ENCODE data around the gene GNG7.

DNA sequence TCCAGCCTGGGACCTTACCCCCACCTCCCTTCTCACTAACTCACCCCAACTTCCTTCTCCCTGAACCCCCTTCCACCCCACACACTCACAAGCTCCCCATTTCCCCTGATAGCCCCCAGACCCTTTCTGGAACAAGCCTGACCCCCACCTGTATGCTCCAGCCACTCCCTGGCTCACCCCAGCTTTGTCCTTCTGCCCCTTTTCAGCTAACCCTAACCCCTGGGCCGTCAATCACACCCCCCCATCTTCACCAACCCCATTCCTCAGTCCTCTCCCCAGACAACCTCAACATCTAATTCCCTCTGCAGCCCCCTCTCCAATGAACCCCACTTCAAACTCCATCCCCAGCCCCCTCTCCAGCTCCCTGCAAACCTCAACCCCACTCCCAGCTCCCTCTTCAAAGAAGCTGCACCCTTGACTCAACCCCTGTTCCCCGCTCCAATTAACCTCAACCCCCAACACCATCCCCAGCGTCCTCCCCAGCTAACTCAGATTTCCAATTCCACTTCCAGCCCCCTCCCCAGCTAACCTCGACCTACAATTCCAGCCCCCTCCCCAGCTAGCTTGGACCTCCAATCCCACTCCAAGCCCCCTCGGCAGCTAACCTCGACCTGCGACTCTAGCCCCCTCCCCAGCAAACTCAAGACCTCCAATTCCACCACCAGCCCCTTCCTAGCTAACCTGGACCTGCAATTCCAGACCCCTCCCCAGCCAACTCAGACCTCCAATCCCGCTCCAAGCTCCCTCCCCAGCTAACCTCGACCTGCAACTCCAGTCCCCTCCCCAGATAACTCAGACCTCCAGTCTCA lies 929 bp downstream of the GNG7 start:
- TF ChIP-seq, protein P1, sequence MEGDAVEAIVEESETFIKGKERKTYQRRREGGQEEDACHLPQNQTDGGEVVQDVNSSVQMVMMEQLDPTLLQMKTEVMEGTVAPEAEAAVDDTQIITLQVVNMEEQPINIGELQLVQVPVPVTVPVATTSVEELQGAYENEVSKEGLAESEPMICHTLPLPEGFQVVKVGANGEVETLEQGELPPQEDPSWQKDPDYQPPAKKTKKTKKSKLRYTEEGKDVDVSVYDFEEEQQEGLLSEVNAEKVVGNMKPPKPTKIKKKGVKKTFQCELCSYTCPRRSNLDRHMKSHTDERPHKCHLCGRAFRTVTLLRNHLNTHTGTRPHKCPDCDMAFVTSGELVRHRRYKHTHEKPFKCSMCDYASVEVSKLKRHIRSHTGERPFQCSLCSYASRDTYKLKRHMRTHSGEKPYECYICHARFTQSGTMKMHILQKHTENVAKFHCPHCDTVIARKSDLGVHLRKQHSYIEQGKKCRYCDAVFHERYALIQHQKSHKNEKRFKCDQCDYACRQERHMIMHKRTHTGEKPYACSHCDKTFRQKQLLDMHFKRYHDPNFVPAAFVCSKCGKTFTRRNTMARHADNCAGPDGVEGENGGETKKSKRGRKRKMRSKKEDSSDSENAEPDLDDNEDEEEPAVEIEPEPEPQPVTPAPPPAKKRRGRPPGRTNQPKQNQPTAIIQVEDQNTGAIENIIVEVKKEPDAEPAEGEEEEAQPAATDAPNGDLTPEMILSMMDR (IDR thresholded peaks at IDR 0.05) = no peak
- no peak for TF ChIP-seq CBFB (CRISPR knock-in tag; IDR thresholded peaks at IDR 0.05; ENCODE audit: low read depth)
- TF ChIP-seq, protein P2, sequence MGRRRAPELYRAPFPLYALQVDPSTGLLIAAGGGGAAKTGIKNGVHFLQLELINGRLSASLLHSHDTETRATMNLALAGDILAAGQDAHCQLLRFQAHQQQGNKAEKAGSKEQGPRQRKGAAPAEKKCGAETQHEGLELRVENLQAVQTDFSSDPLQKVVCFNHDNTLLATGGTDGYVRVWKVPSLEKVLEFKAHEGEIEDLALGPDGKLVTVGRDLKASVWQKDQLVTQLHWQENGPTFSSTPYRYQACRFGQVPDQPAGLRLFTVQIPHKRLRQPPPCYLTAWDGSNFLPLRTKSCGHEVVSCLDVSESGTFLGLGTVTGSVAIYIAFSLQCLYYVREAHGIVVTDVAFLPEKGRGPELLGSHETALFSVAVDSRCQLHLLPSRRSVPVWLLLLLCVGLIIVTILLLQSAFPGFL (CRISPR knock-in tag; IDR thresholded peaks at IDR 0.05; ENCODE audit: borderline replicate concordance) = no peak
- TF ChIP-seq, protein P3, sequence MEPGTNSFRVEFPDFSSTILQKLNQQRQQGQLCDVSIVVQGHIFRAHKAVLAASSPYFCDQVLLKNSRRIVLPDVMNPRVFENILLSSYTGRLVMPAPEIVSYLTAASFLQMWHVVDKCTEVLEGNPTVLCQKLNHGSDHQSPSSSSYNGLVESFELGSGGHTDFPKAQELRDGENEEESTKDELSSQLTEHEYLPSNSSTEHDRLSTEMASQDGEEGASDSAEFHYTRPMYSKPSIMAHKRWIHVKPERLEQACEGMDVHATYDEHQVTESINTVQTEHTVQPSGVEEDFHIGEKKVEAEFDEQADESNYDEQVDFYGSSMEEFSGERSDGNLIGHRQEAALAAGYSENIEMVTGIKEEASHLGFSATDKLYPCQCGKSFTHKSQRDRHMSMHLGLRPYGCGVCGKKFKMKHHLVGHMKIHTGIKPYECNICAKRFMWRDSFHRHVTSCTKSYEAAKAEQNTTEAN (CRISPR knock-in tag; IDR thresholded peaks at IDR 0.05) = no peak
- no peak for TF ChIP-seq ELF4 (CRISPR knock-in tag; IDR thresholded peaks at IDR 0.05; ENCODE audit: low read depth)
- TF ChIP-seq, protein P4, sequence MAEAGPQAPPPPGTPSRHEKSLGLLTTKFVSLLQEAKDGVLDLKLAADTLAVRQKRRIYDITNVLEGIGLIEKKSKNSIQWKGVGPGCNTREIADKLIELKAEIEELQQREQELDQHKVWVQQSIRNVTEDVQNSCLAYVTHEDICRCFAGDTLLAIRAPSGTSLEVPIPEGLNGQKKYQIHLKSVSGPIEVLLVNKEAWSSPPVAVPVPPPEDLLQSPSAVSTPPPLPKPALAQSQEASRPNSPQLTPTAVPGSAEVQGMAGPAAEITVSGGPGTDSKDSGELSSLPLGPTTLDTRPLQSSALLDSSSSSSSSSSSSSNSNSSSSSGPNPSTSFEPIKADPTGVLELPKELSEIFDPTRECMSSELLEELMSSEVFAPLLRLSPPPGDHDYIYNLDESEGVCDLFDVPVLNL (CRISPR knock-in tag; IDR thresholded peaks at IDR 0.05; ENCODE audit: borderline replicate concordance, low read depth) = no peak
- TF ChIP-seq CREM (CRISPR knock-in tag; IDR thresholded peaks at IDR 0.05) = no peak
- no peak for TF ChIP-seq SOX15 (CRISPR knock-in tag; IDR thresholded peaks at IDR 0.05)
- no peak for TF ChIP-seq JUN (CRISPR knock-in tag; IDR thresholded peaks at IDR 0.05)
- TF ChIP-seq NFYB (CRISPR knock-in tag; conservative IDR thresholded peaks at IDR 0.05; ENCODE audit: low read depth) = no peak
- TF ChIP-seq SP1 (CRISPR knock-in tag; conservative IDR thresholded peaks at IDR 0.05) = no peak
- TF ChIP-seq, protein P5, sequence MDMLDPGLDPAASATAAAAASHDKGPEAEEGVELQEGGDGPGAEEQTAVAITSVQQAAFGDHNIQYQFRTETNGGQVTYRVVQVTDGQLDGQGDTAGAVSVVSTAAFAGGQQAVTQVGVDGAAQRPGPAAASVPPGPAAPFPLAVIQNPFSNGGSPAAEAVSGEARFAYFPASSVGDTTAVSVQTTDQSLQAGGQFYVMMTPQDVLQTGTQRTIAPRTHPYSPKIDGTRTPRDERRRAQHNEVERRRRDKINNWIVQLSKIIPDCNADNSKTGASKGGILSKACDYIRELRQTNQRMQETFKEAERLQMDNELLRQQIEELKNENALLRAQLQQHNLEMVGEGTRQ (CRISPR knock-in tag; IDR thresholded peaks at IDR 0.05) = no peak
- TF ChIP-seq NR3C1 (CRISPR knock-in tag; conservative IDR thresholded peaks at IDR 0.05; ENCODE audit: low read depth) = no peak
- TF ChIP-seq FOXP1 (CRISPR knock-in tag; IDR thresholded peaks at IDR 0.05; ENCODE audit: borderline replicate concordance) = no peak

Measured in WTC11 (cell line).